PC-3 (cell line): Measurements from ENCODE around the gene CNPY4. TPM values are rescaled to one million over a fixed set of nuclear protein-coding genes. Genes with fewer than 3 reads are reported as not detected.

Experiments used
- ATAC-seq: fragments of 200-7000 bp; cut with Tn5 transposase; 2 replicates; pipeline ENCODE4 v1.9.1; 2020; ENCODE audit warnings: mild to moderate bottlenecking, moderate library complexity
- BruUV-seq: library from RNA; stranded (reverse); fragments of 400-500 nt; replicated peaks from 2 replicates; lab custom pipeline; 2021; lab: Mats Ljungman, UMichigan
- CTCF ChIA-PET: fragments of 300-600 bp; sonication (Branson Sonifier 250); formaldehyde crosslinking; loops from one replicate; lab custom pipeline; 2022; ENCODE audit warnings: antibody characterized with exemption; lab: Charles Lee
- POLR2A ChIA-PET: fragments of 300-600 bp; sonication (Branson Sonifier 250); formaldehyde crosslinking; loops from one replicate; lab custom pipeline; 2022; ENCODE audit warnings: antibody characterized with exemption; ENCODE audit not compliant: unreplicated experiment; lab: Charles Lee
- DNase-seq: peaks from one replicate; pipeline ENCODE4 v3.0.0-alpha.2; 2015
- H2AFZ ChIP-seq: fragments of 300-600 bp; sonication (generic); 2 replicates; pipeline ENCODE4 v1.6.0; 2016; ENCODE audit warnings: antibody characterized with exemption, low read length
- H3F3A ChIP-seq: fragments of 300-600 bp; sonication (generic); one replicate; pipeline ENCODE4 v1.6.0; 2017; ENCODE audit warnings: antibody characterized with exemption, low read length, control low read depth, mild to moderate bottlenecking; ENCODE audit not compliant: unreplicated experiment
- H3K27ac ChIP-seq: fragments of 300-600 bp; sonication (generic); 2 replicates; pipeline ENCODE4 v1.5.1; 2016; ENCODE audit warnings: mild to moderate bottlenecking, low read length
- H3K27me3 ChIP-seq: fragments of 300-600 bp; sonication (generic); 2 replicates; pipeline ENCODE4 v1.6.1; 2016; ENCODE audit warnings: low read length, mixed read lengths
- H3K36me3 ChIP-seq: fragments of 300-600 bp; sonication (generic); 2 replicates; pipeline ENCODE4 v1.6.1; 2016; ENCODE audit warnings: low read depth, mixed run types, low read length, mixed read lengths
- H3K4me1 ChIP-seq: fragments of 300-600 bp; sonication (generic); 2 replicates; pipeline ENCODE4 v1.5.1; 2016; ENCODE audit warnings: low read length; ENCODE audit not compliant: insufficient read depth
- H3K4me2 ChIP-seq: fragments of 300-600 bp; sonication (generic); 2 replicates; pipeline ENCODE4 v1.6.0; 2016; ENCODE audit warnings: low read length
- H3K4me3 ChIP-seq: fragments of 300-600 bp; sonication (generic); 2 replicates; pipeline ENCODE4 v1.5.1; 2016; ENCODE audit warnings: mild to moderate bottlenecking, low read length, mixed read lengths
- H3K79me2 ChIP-seq: fragments of 300-600 bp; sonication (generic); 2 replicates; pipeline ENCODE4 v1.6.1; 2017; ENCODE audit warnings: low read length, mixed read lengths
- H3K9ac ChIP-seq: fragments of 300-600 bp; sonication (generic); 2 replicates; pipeline ENCODE4 v1.6.0; 2016; ENCODE audit warnings: mild to moderate bottlenecking, low read length
- H3K9me2 ChIP-seq: fragments of 300-600 bp; sonication (generic); replicated peaks from 2 replicates; pipeline ENCODE4 v1.6.1; 2016; ENCODE audit warnings: mixed run types, low read length, mixed read lengths
- H3K9me3 ChIP-seq: fragments of 300-600 bp; sonication (generic); 2 replicates; pipeline ENCODE4 v1.6.1; 2016; ENCODE audit warnings: low read length, mixed read lengths
- H4K20me1 ChIP-seq: fragments of 300-600 bp; sonication (generic); 2 replicates; pipeline ENCODE4 v1.6.1; 2016; ENCODE audit warnings: low read length, mixed read lengths
- EZH2 ChIP-seq: fragments of 300-600 bp; sonication (generic); IDR thresholded peaks from one replicate; pipeline ENCODE4 v1.6.1; 2017; ENCODE audit warnings: antibody characterized with exemption, mild to moderate bottlenecking, low read length; ENCODE audit not compliant: unreplicated experiment
- EZH2phosphoT487 ChIP-seq: fragments of 300-600 bp; sonication (generic); IDR thresholded peaks from 2 replicates; pipeline ENCODE4 v1.6.1; 2018; ENCODE audit warnings: mild to moderate bottlenecking, antibody characterized with exemption, low read length, borderline replicate concordance
- intact Hi-C: fragments of 100-400 bp; cut with micrococcal nuclease; formaldehyde crosslinking; loops from 2 replicates; pipeline ENCODE4 v1.9.0; 2023
- total RNA-seq: library from RNA; depleted of rRNA; stranded (reverse); fragments of >200 nt; gene quantifications from 2 replicates; pipeline ENCODE4 v1.2.3, GENCODE V29; 2014
- TF ChIP-seq, protein P1 (sequence below): fragments of 300-600 bp; sonication (generic); conservative IDR thresholded peaks from 2 replicates; pipeline ENCODE4 v1.5.1; 2017; ENCODE audit warnings: antibody characterized with exemption, low read depth, mild to moderate bottlenecking, low read length

CNPY4 gene
- total RNA-seq, 1 experiment from 2014 or later = 7.5 TPM

DNA sequence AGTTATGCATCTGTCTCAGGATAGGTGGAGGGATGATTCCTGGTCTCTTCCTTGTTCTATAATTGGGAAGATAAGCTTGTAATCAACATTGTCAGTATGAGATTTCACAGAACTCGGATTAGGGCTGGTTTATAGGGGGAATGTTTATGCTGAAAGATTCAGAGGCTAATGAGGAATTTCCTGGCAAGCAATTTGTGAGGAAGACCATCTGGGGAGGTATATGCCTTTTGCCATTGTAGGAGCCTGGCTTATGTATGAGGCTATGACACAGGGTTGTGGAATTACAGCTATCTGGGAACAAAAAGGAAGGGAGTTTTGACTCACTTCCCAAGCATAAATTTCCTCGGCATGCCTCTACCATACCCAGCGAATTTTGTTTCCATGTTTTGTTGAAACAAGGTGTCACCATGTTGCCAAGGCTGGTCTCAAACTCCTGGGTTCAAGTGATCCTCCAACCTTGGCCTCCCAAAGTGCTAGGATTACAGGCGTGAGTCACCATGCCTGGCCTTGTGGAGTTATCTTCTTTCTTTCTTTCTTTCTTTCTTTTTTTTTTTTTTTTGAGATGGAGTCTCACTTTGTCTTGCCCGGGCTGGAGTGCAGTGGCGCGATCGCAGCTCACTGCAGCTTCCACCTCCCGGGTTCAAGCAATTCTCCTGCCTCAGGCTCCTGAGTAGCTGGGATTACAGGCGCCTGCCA lies 32.2 kb upstream of the CNPY4 start:
- Histone ChIP-seq H3K27me3 (no peaks in the 10 kb centered on the region), H3K9me2 (no peaks in the 10 kb centered on the region), H3F3A (no peaks in the 10 kb centered on the region), H2AFZ (no peak overlapping the region), H3K27ac (peak overlapping the region; percentile 25), H3K4me1 (peaks cover 33% of the 10 kb centered on the region), H3K9ac (no peak overlapping the region), H3K4me3 (no peak overlapping the region), H4K20me1 (peaks cover 3% of the 10 kb centered on the region; the same call in 1 of the 2 replicates), H3K36me3 (peaks cover 9% of the 10 kb centered on the region; the same call in 1 of the 2 replicates), H3K9me3 (no peaks in the 10 kb centered on the region), H3K79me2 (peaks cover 22% of the 10 kb centered on the region), H3K4me2 (peak overlapping the region; percentile 9; the same call in 1 of the 2 replicates)
- POLR2A ChIA-PET = interaction anchor here (0.7 kb wide), 1 partner anchor 341 kb away, joined by 10 read pairs; the partner anchor contains the start of gene ZCWPW1
- TF ChIP-seq, protein P1, sequence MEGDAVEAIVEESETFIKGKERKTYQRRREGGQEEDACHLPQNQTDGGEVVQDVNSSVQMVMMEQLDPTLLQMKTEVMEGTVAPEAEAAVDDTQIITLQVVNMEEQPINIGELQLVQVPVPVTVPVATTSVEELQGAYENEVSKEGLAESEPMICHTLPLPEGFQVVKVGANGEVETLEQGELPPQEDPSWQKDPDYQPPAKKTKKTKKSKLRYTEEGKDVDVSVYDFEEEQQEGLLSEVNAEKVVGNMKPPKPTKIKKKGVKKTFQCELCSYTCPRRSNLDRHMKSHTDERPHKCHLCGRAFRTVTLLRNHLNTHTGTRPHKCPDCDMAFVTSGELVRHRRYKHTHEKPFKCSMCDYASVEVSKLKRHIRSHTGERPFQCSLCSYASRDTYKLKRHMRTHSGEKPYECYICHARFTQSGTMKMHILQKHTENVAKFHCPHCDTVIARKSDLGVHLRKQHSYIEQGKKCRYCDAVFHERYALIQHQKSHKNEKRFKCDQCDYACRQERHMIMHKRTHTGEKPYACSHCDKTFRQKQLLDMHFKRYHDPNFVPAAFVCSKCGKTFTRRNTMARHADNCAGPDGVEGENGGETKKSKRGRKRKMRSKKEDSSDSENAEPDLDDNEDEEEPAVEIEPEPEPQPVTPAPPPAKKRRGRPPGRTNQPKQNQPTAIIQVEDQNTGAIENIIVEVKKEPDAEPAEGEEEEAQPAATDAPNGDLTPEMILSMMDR = no peak
- TF ChIP-seq EZH2phosphoT487 = no peak
- TF ChIP-seq EZH2 = no peak
- ATAC-seq (peak; percentile 43), DNase-seq (peak; percentile 82)
- BruUV-seq = no TSS peak
- intact Hi-C loops = no loop called here
- CTCF ChIA-PET = no interaction called here

DNA sequence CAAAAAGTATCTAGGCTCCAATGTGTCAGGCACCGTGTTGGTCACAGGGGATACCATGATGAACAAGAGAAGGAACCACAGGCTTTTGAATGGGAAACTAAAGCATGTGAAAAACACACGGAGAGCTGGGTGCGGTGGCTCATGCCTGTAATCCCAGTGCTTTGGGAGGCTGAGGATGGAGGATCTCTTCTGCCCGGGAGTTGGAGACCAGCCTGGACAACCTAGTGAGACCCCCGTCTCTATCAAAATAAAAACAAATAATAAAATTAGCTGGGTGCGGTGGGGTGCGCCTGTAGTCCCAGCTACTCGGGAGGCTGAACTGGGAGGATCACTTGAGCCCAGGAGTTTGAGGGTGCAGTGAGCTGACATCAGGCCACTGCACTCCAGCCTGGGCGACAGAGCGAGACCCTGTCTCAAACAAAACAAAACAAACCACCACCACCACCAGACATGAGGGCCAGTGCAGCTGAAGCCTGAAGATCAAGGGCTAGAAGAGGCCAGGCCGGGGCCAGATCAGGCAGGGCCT lies 31.3 kb upstream of the CNPY4 start:
- Histone ChIP-seq H3K79me2 (peaks cover 22% of the 10 kb centered on the region), H3F3A (no peaks in the 10 kb centered on the region), H3K36me3 (peaks cover 19% of the 10 kb centered on the region), H3K27me3 (no peaks in the 10 kb centered on the region), H2AFZ (peak overlapping the region; percentile 95), H3K4me3 (peak overlapping the region; percentile 88), H3K27ac (peak overlapping the region; percentile 59), H3K9me2 (no peaks in the 10 kb centered on the region), H4K20me1 (peaks cover 4% of the 10 kb centered on the region; the same call in 1 of the 2 replicates), H3K9ac (peak overlapping the region; percentile 94), H3K4me2 (peak overlapping the region; percentile 86), H3K4me1 (peaks cover 29% of the 10 kb centered on the region), H3K9me3 (no peaks in the 10 kb centered on the region)
- DNase-seq (no peak), ATAC-seq (no peak; the same call in 1 of the 2 replicates)
- intact Hi-C loops = no loop called here
- CTCF ChIA-PET = no interaction called here
- BruUV-seq = no TSS peak
- POLR2A ChIA-PET = no interaction called here
- TF ChIP-seq, protein P1 = no peak
- no peak for TF ChIP-seq EZH2phosphoT487
- no peak for TF ChIP-seq EZH2
